Suprapubic skin (tissue), 4 donors: ENCODE data around the gene LRRC37A. TPM values are rescaled to one million over a fixed set of nuclear protein-coding genes. Genes with fewer than 3 reads are reported as not detected.
A peak's percentile ranks its signal among the peaks of the same experiment; 100 is the strongest.
"Not testable (repeated sequence)": the region's sequence is repeated elsewhere in the genome, so short reads cannot be mapped to it uniquely, and the experiment has no call there.

ENCODE experiments used
- DNase-seq, 2 donors: peaks; one replicate each; pipeline ENCODE4 v3.0.0-alpha.2; 2019; ENCODE audit warnings: low spot score in 2 of 2
- H3K27ac ChIP-seq: fragments of 200-600 bp; sonication (generic); one replicate; pipeline ENCODE4 v1.5.1; 2019
- H3K27me3 ChIP-seq: fragments of 200-600 bp; sonication (generic); one replicate; pipeline ENCODE4 v1.5.1; 2019
- H3K36me3 ChIP-seq: fragments of 200-600 bp; sonication (generic); one replicate; pipeline ENCODE4 v1.5.1; 2019
- H3K4me1 ChIP-seq: fragments of 200-600 bp; sonication (generic); one replicate; pipeline ENCODE4 v1.5.1; 2019
- H3K4me3 ChIP-seq: fragments of 200-600 bp; sonication (generic); one replicate; pipeline ENCODE4 v1.5.1; 2019; ENCODE audit warnings: mild to moderate bottlenecking
- H3K9me3 ChIP-seq: fragments of 200-600 bp; sonication (generic); one replicate; pipeline ENCODE4 v1.5.1; 2019
- EP300 ChIP-seq: sonication (generic); formaldehyde crosslinking; IDR thresholded peaks from one replicate; pipeline ENCODE4 v1.6.1; 2017; ENCODE audit warnings: antibody characterized with exemption
- POLR2A ChIP-seq, 2 donors: fragments of 450-650 bp; IDR thresholded peaks; one replicate each; pipeline ENCODE4 v1.6.1; 2017; ENCODE audit warnings: antibody characterized with exemption in 2 of 2, mild to moderate bottlenecking in 2 of 2, moderate library complexity in 2 of 2
- POLR2AphosphoS5 ChIP-seq, 3 donors: sonication (generic); formaldehyde crosslinking; IDR thresholded peaks; one replicate each; pipeline ENCODE4 v1.6.1; 2017; ENCODE audit warnings: antibody characterized with exemption in 3 of 3
- WGBS: methylation state at CpG from one replicate; pipeline ENCODE4 v1.1.5; 2018; 5-methylcytosine and 5-hydroxymethylcytosine counted together
- total RNA-seq, 4 donors: library from RNA; depleted of rRNA; stranded (reverse); fragments of >200 nt; gene quantifications; one replicate each; pipeline ENCODE4 v1.1.0, GENCODE V29; 2016
- TF ChIP-seq, protein P1 (sequence below), 2 donors: fragments of 200-600 bp in 1 of 2; fragments of 450-650 bp in 1 of 2; sonication (generic) in 1 of 2; IDR thresholded peaks; one replicate each; pipeline ENCODE4 v1.5.1; 2016 to 2019; ENCODE audit warnings: antibody characterized with exemption in 2 of 2, mild to moderate bottlenecking in 1 of 2, moderate library complexity in 1 of 2

LRRC37A gene
- total RNA-seq, 4 donors from 2014 or later: 2.1 to 9.4 (median 5.3) TPM

DNA sequence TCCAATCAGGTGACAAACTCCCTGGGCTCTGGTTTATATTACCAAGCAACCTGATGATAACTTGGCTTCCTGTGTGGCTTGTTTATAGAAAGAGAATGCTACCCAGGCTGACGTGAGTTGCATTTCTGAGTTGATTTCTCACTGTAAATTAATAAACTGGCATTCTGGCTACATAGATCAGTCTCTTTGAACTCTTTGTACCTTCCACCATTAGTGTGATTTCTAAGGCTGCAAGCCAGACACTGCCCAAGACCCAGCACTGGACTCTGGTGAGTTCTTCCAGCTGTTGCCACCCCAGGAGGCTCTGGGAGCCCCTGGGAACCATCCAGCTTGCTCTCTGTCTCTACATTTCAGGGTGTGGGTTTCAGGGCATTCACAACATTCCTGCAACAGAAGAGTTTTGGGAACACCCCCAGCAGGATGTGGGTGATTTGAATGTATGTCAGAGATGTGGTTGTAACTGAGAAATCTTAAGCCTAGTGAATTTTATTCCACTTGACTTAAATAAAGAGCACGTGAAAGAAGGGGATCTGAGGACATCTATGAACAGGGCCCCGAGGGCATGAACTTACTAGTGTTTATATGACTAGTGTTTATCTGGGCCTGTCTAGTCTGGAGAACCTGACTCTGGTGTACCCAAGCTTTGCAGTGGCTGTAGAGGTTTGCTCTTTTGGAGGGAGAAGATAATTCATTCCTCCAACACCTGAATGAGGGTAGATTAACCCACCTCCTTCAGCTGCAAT, 30.3 kb upstream of the LRRC37A start:
- H3K27me3 ChIP-seq: no peaks in the 10 kb centered on the region
- DNase-seq: no peak
- 39% methylated on average over 3 of the region's 3 CpGs for WGBS
- no peak overlapping the region for H3K4me3 ChIP-seq
- H3K36me3 ChIP-seq: no peaks in the 10 kb centered on the region
- TF ChIP-seq POLR2AphosphoS5 (IDR thresholded peaks at IDR 0.05) (no peak), EP300 (no peak), POLR2A (IDR thresholded peaks at IDR 0.05) (no peak)
- TF ChIP-seq, protein P1, sequence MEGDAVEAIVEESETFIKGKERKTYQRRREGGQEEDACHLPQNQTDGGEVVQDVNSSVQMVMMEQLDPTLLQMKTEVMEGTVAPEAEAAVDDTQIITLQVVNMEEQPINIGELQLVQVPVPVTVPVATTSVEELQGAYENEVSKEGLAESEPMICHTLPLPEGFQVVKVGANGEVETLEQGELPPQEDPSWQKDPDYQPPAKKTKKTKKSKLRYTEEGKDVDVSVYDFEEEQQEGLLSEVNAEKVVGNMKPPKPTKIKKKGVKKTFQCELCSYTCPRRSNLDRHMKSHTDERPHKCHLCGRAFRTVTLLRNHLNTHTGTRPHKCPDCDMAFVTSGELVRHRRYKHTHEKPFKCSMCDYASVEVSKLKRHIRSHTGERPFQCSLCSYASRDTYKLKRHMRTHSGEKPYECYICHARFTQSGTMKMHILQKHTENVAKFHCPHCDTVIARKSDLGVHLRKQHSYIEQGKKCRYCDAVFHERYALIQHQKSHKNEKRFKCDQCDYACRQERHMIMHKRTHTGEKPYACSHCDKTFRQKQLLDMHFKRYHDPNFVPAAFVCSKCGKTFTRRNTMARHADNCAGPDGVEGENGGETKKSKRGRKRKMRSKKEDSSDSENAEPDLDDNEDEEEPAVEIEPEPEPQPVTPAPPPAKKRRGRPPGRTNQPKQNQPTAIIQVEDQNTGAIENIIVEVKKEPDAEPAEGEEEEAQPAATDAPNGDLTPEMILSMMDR (IDR thresholded peaks at IDR 0.05): no peak
- H3K27ac ChIP-seq: no peak overlapping the region
- H3K9me3 ChIP-seq: no peaks in the 10 kb centered on the region
- H3K4me1 ChIP-seq: peaks cover 15% of the 10 kb centered on the region

DNA sequence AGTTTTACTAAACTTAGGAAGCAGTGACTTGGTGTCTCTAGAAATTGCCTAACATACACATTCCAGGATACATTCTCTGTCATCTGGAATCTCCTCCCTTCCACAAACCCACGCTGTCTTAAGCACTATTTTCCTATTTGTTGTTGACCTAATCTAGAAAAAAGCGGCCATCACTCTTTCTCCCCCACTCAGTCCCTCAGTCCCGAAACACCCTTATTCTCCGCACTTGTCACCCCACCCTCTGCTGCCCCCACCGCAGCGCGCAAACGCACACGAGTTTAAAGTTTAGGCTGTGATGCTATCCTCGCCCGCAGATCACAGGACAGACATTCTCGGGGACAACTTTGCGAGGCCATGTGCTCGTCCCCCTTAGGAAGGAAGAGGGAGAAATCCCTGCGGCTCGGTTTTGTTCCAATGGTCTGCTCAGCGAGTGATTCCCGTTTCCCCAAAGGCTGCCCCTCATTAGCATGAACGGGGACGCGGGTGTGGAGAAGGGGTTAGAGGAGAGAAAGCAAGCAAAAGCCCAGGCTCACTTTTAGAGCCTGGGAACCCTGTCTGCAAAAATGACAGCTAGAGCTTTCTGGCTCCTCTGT, 28.8 kb upstream of the LRRC37A start:
- Histone ChIP-seq H3K4me1 (peaks cover 15% of the 10 kb centered on the region), H3K27ac (peak overlapping the region; percentile 92), H3K4me3 (peak overlapping the region; percentile 73)
- not testable (repeated sequence) for H3K36me3 ChIP-seq, DNase-seq, H3K9me3 ChIP-seq, H3K27me3 ChIP-seq
- 18% methylated on average over 21 of the region's 21 CpGs for WGBS

DNA sequence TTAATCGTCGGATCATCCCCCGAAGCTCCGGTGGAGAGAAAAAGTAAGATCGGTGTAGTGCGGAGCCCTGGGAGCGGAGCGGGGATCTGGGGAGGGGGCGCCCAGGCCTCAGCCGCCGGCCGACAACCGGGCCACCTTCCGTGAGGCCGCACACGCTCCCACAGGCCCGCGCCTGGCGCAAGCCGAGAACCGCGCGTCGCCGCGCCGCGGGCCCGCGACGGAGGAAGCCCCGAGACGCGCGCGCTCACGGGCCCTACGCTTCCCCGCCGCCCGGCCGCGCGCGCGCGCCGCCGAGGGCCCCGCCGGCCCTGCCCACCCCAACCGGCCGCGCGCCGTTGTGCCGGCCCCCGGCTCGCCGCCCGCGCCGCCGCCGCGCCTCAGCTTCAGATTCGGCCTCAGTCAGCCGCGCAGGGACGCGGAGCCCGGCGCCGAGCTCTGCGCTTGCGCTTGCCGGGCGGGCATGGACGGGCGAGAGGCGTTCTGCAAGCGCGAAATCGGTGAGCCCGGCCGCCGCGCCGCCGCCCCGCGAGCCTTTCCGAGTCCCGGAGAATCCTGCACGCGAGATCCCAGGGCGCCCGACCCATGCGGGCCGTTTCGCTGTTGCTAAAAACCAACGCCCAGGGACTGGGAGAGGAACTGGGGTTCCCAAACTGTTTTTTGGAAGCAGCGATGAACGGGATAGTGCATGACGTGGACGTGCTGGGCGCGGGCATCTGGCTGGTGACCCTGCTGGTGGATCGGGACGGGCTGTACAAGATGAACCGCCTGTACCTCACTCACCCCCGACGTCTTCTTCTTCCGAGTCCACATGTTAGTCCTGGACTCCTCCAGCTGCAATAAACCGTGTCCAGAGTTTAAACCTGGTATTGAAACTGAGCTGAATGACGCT, 28.0 kb upstream of the LRRC37A start:
- H3K36me3 ChIP-seq: no peaks in the 10 kb centered on the region
- DNase-seq: peak; percentile 87 to 88
- peaks cover 15% of the 10 kb centered on the region for H3K4me1 ChIP-seq
- H3K4me3 ChIP-seq: peak overlapping the region; percentile 73
- TF ChIP-seq POLR2A (IDR thresholded peaks at IDR 0.05): peak in 1 of 2 donors; percentile 46
- TF ChIP-seq POLR2AphosphoS5 (IDR thresholded peaks at IDR 0.05): peak in 1 of 3 donors; percentile 58
- TF ChIP-seq EP300: no peak
- peak overlapping the region; percentile 92 for H3K27ac ChIP-seq
- H3K27me3 ChIP-seq: no peaks in the 10 kb centered on the region
- no peaks in the 10 kb centered on the region for H3K9me3 ChIP-seq
- WGBS: 1% methylated on average over 31 of the region's 116 CpGs

DNA sequence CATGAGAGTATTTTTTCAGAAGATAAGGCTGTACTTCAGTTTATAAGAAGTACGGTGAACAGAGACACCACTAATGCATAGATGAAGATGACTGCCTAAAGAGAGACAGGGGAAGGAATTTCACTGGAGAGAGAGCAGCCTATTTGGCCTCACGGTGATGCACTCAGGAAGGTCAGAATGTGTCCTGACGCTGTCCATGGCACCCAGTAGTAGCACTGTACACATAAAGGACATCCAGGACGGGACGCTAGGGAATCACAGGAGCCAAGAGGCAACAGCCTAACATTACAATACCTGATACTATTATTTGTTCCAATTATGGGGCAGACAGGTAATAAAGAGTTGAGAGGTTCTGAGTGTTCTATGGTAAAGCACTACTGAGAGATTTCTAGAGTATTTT, 24.9 kb upstream of the LRRC37A start:
- TF ChIP-seq EP300: no peak
- no peak for TF ChIP-seq POLR2A (IDR thresholded peaks at IDR 0.05)
- TF ChIP-seq, protein P1 (IDR thresholded peaks at IDR 0.05): no peak
- no peak for TF ChIP-seq POLR2AphosphoS5 (IDR thresholded peaks at IDR 0.05)
- Histone ChIP-seq H3K36me3 (no peaks in the 10 kb centered on the region), H3K27ac (no peak overlapping the region), H3K9me3 (no peaks in the 10 kb centered on the region), H3K27me3 (no peaks in the 10 kb centered on the region), H3K4me3 (no peak overlapping the region), H3K4me1 (peaks cover 15% of the 10 kb centered on the region)
- WGBS: 87% methylated on average over 5 of the region's 5 CpGs
- no peak for DNase-seq

DNA sequence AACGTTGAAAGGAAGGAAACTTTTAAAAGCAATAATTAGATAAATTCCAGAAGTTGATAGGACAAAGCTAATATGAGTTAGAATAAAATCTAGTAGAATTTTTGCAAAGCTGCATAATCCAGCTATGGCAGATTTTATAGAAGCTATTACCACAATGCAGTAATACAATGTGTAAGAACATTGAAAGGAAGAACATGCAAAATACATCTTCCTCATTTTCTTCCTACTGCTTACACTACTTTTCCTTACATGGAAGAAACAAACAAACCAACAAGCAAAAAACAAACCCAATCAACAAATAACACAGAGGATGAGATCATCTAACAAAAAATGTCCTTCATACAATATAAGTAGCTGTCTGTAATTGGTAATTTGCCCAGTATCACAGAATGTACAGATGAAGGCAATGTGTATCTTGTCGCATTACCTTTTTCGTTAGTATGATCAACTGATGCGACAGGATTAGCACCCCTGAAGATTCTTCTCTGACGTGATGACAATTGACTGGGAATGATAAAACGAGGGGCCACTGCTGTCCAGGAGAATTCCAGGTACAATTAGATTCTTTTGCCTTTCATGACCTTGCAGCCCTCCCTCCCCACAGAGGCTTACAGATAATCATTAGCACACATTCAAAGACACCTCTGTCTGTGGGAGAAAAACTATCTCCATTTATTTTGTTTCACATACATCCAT, 21.2 kb upstream of the LRRC37A start:
- Histone ChIP-seq H3K27me3 (no peaks in the 10 kb centered on the region), H3K4me1 (no peaks in the 10 kb centered on the region), H3K9me3 (no peaks in the 10 kb centered on the region), H3K4me3 (no peak overlapping the region), H3K36me3 (no peaks in the 10 kb centered on the region), H3K27ac (no peak overlapping the region)
- WGBS: 59% methylated on average over 6 of the region's 6 CpGs
- no peak for DNase-seq
- no peak for TF ChIP-seq POLR2AphosphoS5 (IDR thresholded peaks at IDR 0.05)
- TF ChIP-seq, protein P1 (IDR thresholded peaks at IDR 0.05): no peak
- no peak for TF ChIP-seq EP300
- no peak for TF ChIP-seq POLR2A (IDR thresholded peaks at IDR 0.05)
